Fibroblast of lung (primary cell): ENCODE results near the gene ITGA8. TPM values are rescaled to one million over a fixed set of nuclear protein-coding genes. Genes with fewer than 3 reads are reported as not detected.
A peak's percentile ranks its signal among the peaks of the same experiment; 100 is the strongest.

Experiments
- DNase-seq, 2 donors: peaks; one replicate each; pipeline versions ENCODE4 v3.0.0 to v3.0.0-alpha.2; 2010; ENCODE audit warnings: low read depth in 2 of 2
- H2AFZ ChIP-seq: 2 replicates; pipeline ENCODE4 v1.5.1; 2012; ENCODE audit warnings: low read length, control low read depth, inconsistent platforms
- H3K27ac ChIP-seq: 2 replicates; pipeline ENCODE4 v1.5.1; 2011; ENCODE audit warnings: low read length, control low read depth; ENCODE audit not compliant: insufficient read depth
- H3K27me3 ChIP-seq: 2 replicates; pipeline ENCODE4 v1.5.1; 2011; ENCODE audit warnings: mild to moderate bottlenecking, low read length; ENCODE audit not compliant: control insufficient read depth, insufficient read depth
- H3K36me3 ChIP-seq: 2 replicates; pipeline ENCODE4 v1.5.1; 2011; ENCODE audit warnings: low read length; ENCODE audit not compliant: control insufficient read depth, insufficient read depth
- H3K4me1 ChIP-seq: 2 replicates; pipeline ENCODE4 v1.5.1; 2011; ENCODE audit warnings: low read length; ENCODE audit not compliant: control insufficient read depth, insufficient read depth; ENCODE audit errors: extremely low read depth
- H3K4me2 ChIP-seq: 2 replicates; pipeline ENCODE4 v1.5.1; 2011; ENCODE audit warnings: low read length, control low read depth; ENCODE audit not compliant: insufficient read depth; ENCODE audit errors: extremely low read depth
- H3K4me3 ChIP-seq, 4 experiments: fragments of 200-600 bp in 1 of 4; sonication (generic) in 1 of 4; replicated peaks in 1 of 4; 2 replicates each; pipeline ENCODE4 v1.5.1; 2011 to 2016; ENCODE audit warnings: low read length in 4 of 4, low read depth in 3 of 4, mild to moderate bottlenecking in 3 of 4, control low read depth in 2 of 4, inconsistent platforms in 1 of 4, mixed read lengths in 1 of 4; ENCODE audit not compliant: insufficient read depth in 1 of 4; ENCODE audit errors: control extremely low read depth in 1 of 4
- H3K79me2 ChIP-seq: 2 replicates; pipeline ENCODE4 v1.5.1; 2012; ENCODE audit warnings: mild to moderate bottlenecking, low read length, inconsistent platforms; ENCODE audit not compliant: control insufficient read depth, insufficient read depth
- H3K9ac ChIP-seq: 2 replicates; pipeline ENCODE4 v1.5.1; 2011; ENCODE audit warnings: mild to moderate bottlenecking, low read length, control low read depth; ENCODE audit not compliant: insufficient read depth
- H3K9me3 ChIP-seq: 2 replicates; pipeline ENCODE4 v1.5.1; 2012; ENCODE audit warnings: low read depth, low read length; ENCODE audit not compliant: control insufficient read depth, insufficient read depth
- H4K20me1 ChIP-seq: 2 replicates; pipeline ENCODE4 v1.5.1; 2011; ENCODE audit warnings: low read length; ENCODE audit not compliant: control insufficient read depth, insufficient read depth; ENCODE audit errors: extremely low read depth
- CTCF ChIP-seq, 2 donors: IDR thresholded peaks in 1 of 2; conservative IDR thresholded peaks in 1 of 2; 1 replicate in 1 of 2; 2 replicates in 1 of 2; pipeline ENCODE4 v1.5.1; 2011 to 2012; ENCODE audit warnings: low read length in 2 of 2, control low read depth in 1 of 2, inconsistent platforms in 1 of 2, low read depth in 1 of 2, mild to moderate bottlenecking in 1 of 2
- EZH2 ChIP-seq: IDR thresholded peaks from 2 replicates; pipeline ENCODE4 v1.5.1; 2012; ENCODE audit warnings: low read length, control low read depth, mild to moderate bottlenecking; ENCODE audit errors: missing control alignments
- polyA plus RNA-seq, 2 donors: library from polyadenylated mRNA; depleted of rRNA in 1 of 2; stranded (reverse) in 1 of 2; unstranded in 1 of 2; fragments of >200 nt; gene quantifications; 2 replicates each; pipeline ENCODE4 v1.2.1, GENCODE V29; 2011 to 2012; ENCODE audit warnings: missing spikeins in 1 of 2
- total RNA-seq: library from RNA; depleted of rRNA; stranded (reverse); fragments of >200 nt; gene quantifications from 2 replicates; pipeline ENCODE4 v1.2.1, GENCODE V29; 2014

The ITGA8 gene
- total and polyA plus RNA-seq, 2 donors (not counting 1 experiment from before 2014, with no cell fraction given), result 0.62 to 0.99 TPM

- DNase-seq, result no peak
- Histone ChIP-seq H3K27ac (no peak overlapping the region), H2AFZ (no peak overlapping the region), H3K4me2 (no peak overlapping the region), H3K4me3 (no peak overlapping the region), H3K9ac (no peak overlapping the region), H3K9me3 (no peaks in the 10 kb centered on the region), H3K36me3 (no peaks in the 10 kb centered on the region), H4K20me1 (no peaks in the 10 kb centered on the region), H3K27me3 (no peaks in the 10 kb centered on the region), H3K79me2 (no peaks in the 10 kb centered on the region), H3K4me1 (no peaks in the 10 kb centered on the region)
- no peak for TF ChIP-seq EZH2
- no peak for TF ChIP-seq CTCF (conservative IDR thresholded peaks at IDR 0.05 in 1 of 2, IDR thresholded peaks at IDR 0.05 in 1 of 2; ENCODE audit: low read depth in 1 of 2, low read length in 2 of 2)
Observed at GRCh38 chr10:15670880-15671279, 48.8 kb downstream of the ITGA8 start.

GRCh38 chr10:15661574-15661973, 58.1 kb downstream of the ITGA8 start:
- H3K4me2 ChIP-seq, result no peak overlapping the region
- peak in 1 of 2 donors; percentile 11 for DNase-seq
- no peaks in the 10 kb centered on the region for H3K27me3 ChIP-seq
- no peaks in the 10 kb centered on the region for H3K9me3 ChIP-seq
- no peak overlapping the region for H3K4me3 ChIP-seq
- no peak overlapping the region for H3K9ac ChIP-seq
- no peaks in the 10 kb centered on the region for H3K4me1 ChIP-seq
- H4K20me1 ChIP-seq, result no peaks in the 10 kb centered on the region
- TF ChIP-seq CTCF (conservative IDR thresholded peaks at IDR 0.05 in 1 of 2, IDR thresholded peaks at IDR 0.05 in 1 of 2; ENCODE audit: low read depth in 1 of 2, low read length in 2 of 2) (no peak), EZH2 (no peak)
- no peak overlapping the region for H3K27ac ChIP-seq
- no peaks in the 10 kb centered on the region for H3K36me3 ChIP-seq
- no peak overlapping the region for H2AFZ ChIP-seq
- H3K79me2 ChIP-seq, result no peaks in the 10 kb centered on the region

GRCh38 chr10:15660990-15661389, 58.7 kb downstream of the ITGA8 start:
- H3K27ac ChIP-seq, result no peak overlapping the region
- no peaks in the 10 kb centered on the region for H3K9me3 ChIP-seq
- H3K36me3 ChIP-seq, result no peaks in the 10 kb centered on the region
- H3K4me3 ChIP-seq, result no peak overlapping the region
- no peak overlapping the region for H3K9ac ChIP-seq
- no peaks in the 10 kb centered on the region for H3K4me1 ChIP-seq
- no peak overlapping the region for H3K4me2 ChIP-seq
- H3K27me3 ChIP-seq, result no peaks in the 10 kb centered on the region
- H2AFZ ChIP-seq, result no peak overlapping the region
- no peaks in the 10 kb centered on the region for H3K79me2 ChIP-seq
- DNase-seq, result no peak
- H4K20me1 ChIP-seq, result no peaks in the 10 kb centered on the region
- TF ChIP-seq CTCF (conservative IDR thresholded peaks at IDR 0.05 in 1 of 2, IDR thresholded peaks at IDR 0.05 in 1 of 2; ENCODE audit: low read depth in 1 of 2, low read length in 2 of 2), result no peak
- no peak for TF ChIP-seq EZH2
